Activated naive CD4-positive, alpha-beta T cell treated with anti-CD3 and anti-CD28 coated beads, Interleukin-2, amount 10 ng/mL, durations not matched to agents 7 days and 5 days (primary cell): Measurements from ENCODE around the gene WDR5.
A peak's percentile ranks its signal among the peaks of the same experiment; 100 is the strongest.

Source experiments
- CTCF ChIA-PET: fragments of 350-600 bp; sonication (Branson Sonifier 250); formaldehyde crosslinking; loops from one replicate; lab custom pipeline; 2021; ENCODE audit warnings: antibody characterized with exemption; lab: Charles Lee
- DNase-seq: peaks from one replicate; pipeline ENCODE4 v3.0.0-alpha.2; 2020
- H3K27ac Mint-ChIP-seq: one replicate; pipeline ENCODE4 v1.8.0; 2021; ENCODE audit warnings: mild to moderate bottlenecking, moderate library complexity, mixed read lengths
- H3K27me3 Mint-ChIP-seq: one replicate; pipeline ENCODE4 v1.8.0; 2021; ENCODE audit warnings: mild to moderate bottlenecking, mixed read lengths
- H3K36me3 Mint-ChIP-seq: one replicate; pipeline ENCODE4 v1.8.0; 2021; ENCODE audit warnings: mixed read lengths
- H3K4me1 Mint-ChIP-seq: one replicate; pipeline ENCODE4 v1.8.0; 2021; ENCODE audit warnings: mixed read lengths
- H3K4me3 Mint-ChIP-seq: one replicate; pipeline ENCODE4 v1.8.0; 2021; ENCODE audit warnings: mild to moderate bottlenecking, moderate library complexity, mixed read lengths
- H3K9me3 Mint-ChIP-seq: one replicate; pipeline ENCODE4 v1.8.0; 2021; ENCODE audit warnings: mixed read lengths

WDR5 gene

DNA sequence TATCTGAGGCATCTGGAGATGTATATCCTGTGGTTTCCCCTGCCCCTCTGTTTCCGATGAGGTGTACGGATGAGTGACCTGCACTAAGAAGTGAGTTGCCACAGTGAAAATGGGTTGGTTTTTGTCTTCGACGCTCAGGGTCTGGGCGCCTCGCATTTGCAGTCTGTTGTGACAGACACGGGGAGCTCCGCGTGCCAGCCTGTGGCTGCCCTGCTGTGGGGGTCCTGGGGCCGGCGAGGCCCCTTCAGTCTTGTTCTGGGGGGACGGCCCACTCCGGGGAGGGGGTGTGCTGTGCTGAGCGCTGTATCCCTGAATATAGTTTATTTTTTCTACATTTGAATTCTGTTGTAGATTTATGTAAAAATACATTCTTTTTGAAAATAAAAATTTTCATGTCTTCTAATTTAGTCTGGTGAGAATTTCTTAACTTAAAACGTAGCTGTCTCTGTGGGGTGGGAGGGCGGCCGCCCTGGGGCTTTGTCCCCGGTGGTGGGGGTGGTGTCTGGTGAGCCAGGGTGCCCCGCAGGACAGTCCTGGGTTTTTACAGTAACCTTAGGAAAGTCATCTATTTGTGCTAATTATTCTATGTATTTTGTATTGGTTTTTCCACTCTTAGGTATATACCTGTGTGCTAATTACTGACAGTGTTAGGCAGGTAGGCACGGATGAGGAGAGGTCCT lies 23.8 kb downstream of the WDR5 start:
- CTCF ChIA-PET = no interaction called here
- Mint-ChIP-seq H3K4me3 (no peak overlapping the region), H3K27ac (no peak overlapping the region), H3K36me3 (peaks cover 26% of the 10 kb centered on the region), H3K9me3 (no peaks in the 10 kb centered on the region), H3K4me1 (peaks cover 11% of the 10 kb centered on the region), H3K27me3 (peaks cover 6% of the 10 kb centered on the region)
- DNase-seq = no peak

DNA sequence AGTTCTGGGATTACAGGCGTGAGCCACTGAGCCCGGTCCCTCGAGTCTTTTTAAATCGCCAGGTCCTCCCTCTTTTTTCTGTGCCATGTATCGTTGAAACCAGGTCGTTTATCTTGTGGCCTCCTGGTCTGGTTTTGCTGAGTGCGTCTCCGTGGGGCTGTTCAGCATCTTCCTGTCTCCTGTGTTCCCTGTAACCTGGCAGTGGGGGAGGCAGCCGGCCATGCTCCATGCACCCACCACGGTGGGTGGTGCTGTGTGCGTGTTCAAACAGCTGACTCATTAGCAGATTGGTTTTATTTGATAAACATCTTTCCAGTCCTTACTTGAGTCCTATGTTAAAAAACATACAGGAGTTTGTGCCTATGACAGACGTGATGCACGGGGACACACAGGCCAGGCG lies 25.8 kb downstream of the WDR5 start:
- CTCF ChIA-PET = no interaction called here
- DNase-seq = no peak
- Mint-ChIP-seq H3K9me3 (no peaks in the 10 kb centered on the region), H3K4me1 (peaks cover 24% of the 10 kb centered on the region), H3K27ac (no peak overlapping the region), H3K36me3 (peaks cover 13% of the 10 kb centered on the region), H3K27me3 (peaks cover 6% of the 10 kb centered on the region), H3K4me3 (no peak overlapping the region)

DNA sequence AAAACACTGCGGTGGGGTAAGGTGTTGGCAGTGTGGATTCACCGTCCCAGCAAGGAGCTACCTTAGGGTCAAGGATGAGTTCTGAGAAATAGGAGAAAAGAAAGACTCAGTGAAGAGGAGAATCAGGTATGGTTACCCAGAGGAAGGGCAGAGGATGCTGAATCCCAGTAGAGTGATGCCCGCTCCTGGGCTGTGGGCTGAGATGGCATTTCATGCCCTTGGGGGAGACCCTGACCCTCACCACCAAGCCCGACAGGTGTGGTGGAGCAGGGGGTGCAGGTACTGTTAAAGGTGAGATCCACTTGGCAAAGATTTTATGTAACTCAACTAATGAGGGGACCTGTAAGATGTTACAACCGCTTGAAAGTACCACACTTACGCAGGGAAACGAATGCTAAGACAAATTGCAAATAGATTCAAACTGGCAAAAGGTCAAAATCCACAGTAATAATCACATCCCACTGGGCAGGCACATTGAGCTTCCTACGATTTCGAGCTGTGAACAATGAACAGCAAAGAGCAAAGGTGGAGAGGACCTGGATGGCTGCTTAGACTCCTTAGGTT lies 26.4 kb downstream of the WDR5 start:
- no peak for DNase-seq
- Mint-ChIP-seq H3K36me3 (peaks cover 13% of the 10 kb centered on the region), H3K4me3 (peak overlapping the region; percentile 35), H3K27me3 (peaks cover 6% of the 10 kb centered on the region), H3K9me3 (no peaks in the 10 kb centered on the region), H3K27ac (peak overlapping the region; percentile 82), H3K4me1 (peaks cover 24% of the 10 kb centered on the region)
- CTCF ChIA-PET = interaction anchor here (1.9 kb wide), 1 partner anchor 16 kb away, joined by 7 read pairs; no protein-coding TSS in a partner anchor

- peak overlapping the region; percentile 82 for H3K27ac Mint-ChIP-seq
- H3K4me3 Mint-ChIP-seq = peak overlapping the region; percentile 35
- CTCF ChIA-PET = interaction anchor here (1.9 kb wide), 1 partner anchor 16 kb away, joined by 7 read pairs; no protein-coding TSS in a partner anchor
- H3K4me1 Mint-ChIP-seq = peaks cover 24% of the 10 kb centered on the region
- peaks cover 10% of the 10 kb centered on the region for H3K36me3 Mint-ChIP-seq
- no peaks in the 10 kb centered on the region for H3K9me3 Mint-ChIP-seq
- DNase-seq = no peak
- H3K27me3 Mint-ChIP-seq = peaks cover 6% of the 10 kb centered on the region
These were observed 27.1 kb downstream of the WDR5 start for GRCh38 chr9:134162926-134163370.

DNA sequence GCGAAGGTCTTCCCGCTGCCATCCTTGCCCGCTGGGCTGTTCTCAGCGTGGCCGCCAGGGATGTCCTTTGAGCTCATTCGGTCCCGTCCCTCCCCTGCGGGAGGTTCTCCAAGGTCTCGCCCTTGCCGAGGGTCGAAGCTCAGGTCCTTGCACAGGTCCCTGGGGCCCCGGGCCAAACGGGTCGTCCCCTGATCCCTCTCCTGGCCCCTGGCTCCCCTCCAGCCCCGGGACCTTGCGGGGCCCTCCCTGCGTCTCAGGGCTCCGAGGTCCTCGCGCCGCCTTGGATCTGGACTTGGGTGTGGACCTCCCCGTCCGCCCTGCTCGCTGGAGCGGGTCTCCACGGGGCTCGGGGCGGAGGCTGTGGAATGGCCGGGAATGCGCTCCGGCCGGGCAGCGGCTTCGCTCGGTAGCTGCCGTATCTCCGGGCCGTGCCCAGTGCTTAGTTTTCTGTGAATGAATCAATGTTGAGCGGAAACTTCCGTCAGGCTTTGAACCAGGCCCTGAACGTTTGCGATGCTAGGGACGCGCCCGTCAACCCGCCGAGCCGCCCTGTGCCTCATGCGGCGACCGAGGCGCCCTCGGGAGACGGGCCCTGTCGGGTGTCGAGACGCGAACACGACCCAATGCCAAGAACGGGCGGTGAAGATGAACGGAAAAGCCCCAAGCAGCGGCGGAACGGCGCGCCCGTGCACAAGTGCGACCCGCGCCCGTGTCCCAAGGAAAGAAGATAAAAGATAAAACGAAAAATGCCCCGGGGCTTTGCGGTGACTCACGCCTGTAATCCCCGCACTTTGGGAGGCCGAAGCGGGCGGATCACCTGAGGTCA lies 27.7 kb downstream of the WDR5 start:
- H3K4me3 Mint-ChIP-seq = no peak overlapping the region
- H3K9me3 Mint-ChIP-seq = peaks cover under 1% of the 10 kb centered on the region
- peaks cover 3% of the 10 kb centered on the region for H3K36me3 Mint-ChIP-seq
- CTCF ChIA-PET = interaction anchor here (0.7 to 1.9 kb wide), 2 partner anchors 17 to 1133 kb away, joined by 3 to 7 read pairs; partner anchors contain the start of gene GTF3C5
- peaks cover 24% of the 10 kb centered on the region for H3K4me1 Mint-ChIP-seq
- peak; percentile 76 for DNase-seq
- H3K27me3 Mint-ChIP-seq = peaks cover 6% of the 10 kb centered on the region
- no peak overlapping the region for H3K27ac Mint-ChIP-seq

GRCh38 chr9:134164879-134165278 lies 29.0 kb downstream of the WDR5 start:
- peaks cover 3% of the 10 kb centered on the region for H3K36me3 Mint-ChIP-seq
- no peak overlapping the region for H3K27ac Mint-ChIP-seq
- peaks cover 5% of the 10 kb centered on the region for H3K9me3 Mint-ChIP-seq
- H3K4me3 Mint-ChIP-seq = no peak overlapping the region
- CTCF ChIA-PET = interaction anchor here (0.6 to 0.7 kb wide), 2 partner anchors 278 to 285 kb away, joined by 3 to 4 read pairs; no protein-coding TSS in a partner anchor
- H3K27me3 Mint-ChIP-seq = peaks cover 6% of the 10 kb centered on the region
- peaks cover 24% of the 10 kb centered on the region for H3K4me1 Mint-ChIP-seq
- no peak for DNase-seq

GRCh38 chr9:134165357-134166315 lies 29.8 kb downstream of the WDR5 start:
- Mint-ChIP-seq H3K36me3 (no peaks in the 10 kb centered on the region), H3K4me1 (peaks cover 24% of the 10 kb centered on the region), H3K27me3 (peaks cover 6% of the 10 kb centered on the region), H3K9me3 (peaks cover 5% of the 10 kb centered on the region), H3K4me3 (peak overlapping the region; percentile 26), H3K27ac (no peak overlapping the region)
- peak; percentile 55 for DNase-seq
- CTCF ChIA-PET = no interaction called here

- Mint-ChIP-seq H3K4me3 (peak overlapping the region; percentile 56), H3K27me3 (peaks cover 6% of the 10 kb centered on the region), H3K4me1 (peaks cover 24% of the 10 kb centered on the region), H3K27ac (no peak overlapping the region), H3K36me3 (no peaks in the 10 kb centered on the region), H3K9me3 (peaks cover 5% of the 10 kb centered on the region)
- CTCF ChIA-PET = no interaction called here
- no peak for DNase-seq
These were observed 30.5 kb downstream of the WDR5 start for GRCh38 chr9:134166374-134166773.

- no peak for DNase-seq
- H3K27ac Mint-ChIP-seq = no peak overlapping the region
- no peaks in the 10 kb centered on the region for H3K36me3 Mint-ChIP-seq
- CTCF ChIA-PET = interaction anchor here (1.9 kb wide), 1 partner anchor 275 kb away, joined by 12 read pairs; no protein-coding TSS in a partner anchor
- H3K4me1 Mint-ChIP-seq = peaks cover 17% of the 10 kb centered on the region
- H3K9me3 Mint-ChIP-seq = peaks cover 5% of the 10 kb centered on the region
- H3K4me3 Mint-ChIP-seq = no peak overlapping the region
- H3K27me3 Mint-ChIP-seq = peaks cover 6% of the 10 kb centered on the region
These were observed 31.6 kb downstream of the WDR5 start for GRCh38 chr9:134167530-134167931.

- peaks cover 2% of the 10 kb centered on the region for H3K27me3 Mint-ChIP-seq
- no peak overlapping the region for H3K27ac Mint-ChIP-seq
- peaks cover 5% of the 10 kb centered on the region for H3K9me3 Mint-ChIP-seq
- no peak for DNase-seq
- no peak overlapping the region for H3K4me3 Mint-ChIP-seq
- CTCF ChIA-PET = interaction anchor here (0.6 to 1.9 kb wide), 3 partner anchors 115 to 276 kb away, joined by 3 to 12 read pairs (median 4); no protein-coding TSS in a partner anchor
- H3K4me1 Mint-ChIP-seq = peaks cover 13% of the 10 kb centered on the region
- H3K36me3 Mint-ChIP-seq = no peaks in the 10 kb centered on the region
These were observed 33.1 kb downstream of the WDR5 start for GRCh38 chr9:134168757-134169550.

DNA sequence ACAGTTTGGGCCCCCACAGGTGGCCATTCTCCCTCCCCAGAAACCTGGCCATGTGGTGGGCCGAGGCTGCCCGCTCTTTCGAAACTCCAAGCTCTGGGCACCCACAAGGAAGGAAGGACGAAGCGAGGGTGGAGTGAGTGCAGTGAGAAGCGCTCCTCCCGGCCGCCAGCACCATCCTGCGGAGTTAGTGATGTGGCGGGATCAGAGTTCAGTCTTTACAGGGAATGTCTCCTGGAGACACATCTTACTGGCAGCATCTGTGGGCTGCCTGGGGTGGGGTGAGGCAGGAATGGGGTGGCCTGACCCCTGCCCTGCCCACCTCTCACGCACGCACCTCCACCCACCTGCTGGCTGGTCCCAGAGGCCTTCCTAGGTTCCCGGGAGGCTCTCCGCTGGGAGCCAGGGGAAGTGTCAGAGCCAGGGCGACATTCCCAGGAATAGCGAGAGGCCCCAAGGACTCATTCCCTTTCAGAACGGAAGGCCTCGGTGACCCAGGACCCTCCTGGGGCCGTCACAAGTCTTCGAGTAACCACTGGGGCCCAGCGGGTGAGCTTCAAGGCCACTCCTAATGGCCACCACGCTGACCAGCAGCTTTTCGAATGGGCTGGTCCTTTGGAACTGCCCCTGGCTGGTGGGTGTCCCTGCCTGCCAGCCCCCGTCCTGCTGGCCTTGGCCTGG lies 34.0 kb downstream of the WDR5 start:
- CTCF ChIA-PET = interaction anchor here (0.6 to 2.3 kb wide), 4 partner anchors 52 to 276 kb away, joined by 3 to 36 read pairs (median 4); no protein-coding TSS in a partner anchor

More for the DNA sequence above, 34.0 kb downstream of the WDR5 start:
- H3K27me3 Mint-ChIP-seq = peaks cover 6% of the 10 kb centered on the region
- H3K9me3 Mint-ChIP-seq = peaks cover 5% of the 10 kb centered on the region
- H3K4me1 Mint-ChIP-seq = peaks cover 13% of the 10 kb centered on the region
- no peak overlapping the region for H3K4me3 Mint-ChIP-seq
- no peak overlapping the region for H3K27ac Mint-ChIP-seq
- DNase-seq = no peak
- no peaks in the 10 kb centered on the region for H3K36me3 Mint-ChIP-seq
